Measurements from ENCODE around the gene DOCK10.

- no peak for TF ChIP-seq POLR2AphosphoS5 (IDR thresholded peaks at IDR 0.05; ENCODE audit: insufficient read depth in 1 of 2, low read depth in 1 of 2)
- TF ChIP-seq CTCF (IDR thresholded peaks at IDR 0.05) = no peak
These were observed 148.4 kb downstream of the DOCK10 start for GRCh38 chr2:224893848-224894247.

Measured in vagina (tissue), 2 donors.